GM19455 (cell line): ENCODE data around the gene RTEL1.
"Not testable (repeated sequence)": the region's sequence is repeated elsewhere in the genome, so short reads cannot be mapped to it uniquely, and the experiment has no call there.

Experiments used
- ATAC-seq: cut with Tn5 transposase; IDR thresholded peaks from one replicate; pipeline ENCODE4 v1.9.1; 2021; ENCODE audit not compliant: unreplicated experiment

The RTEL1 gene

DNA sequence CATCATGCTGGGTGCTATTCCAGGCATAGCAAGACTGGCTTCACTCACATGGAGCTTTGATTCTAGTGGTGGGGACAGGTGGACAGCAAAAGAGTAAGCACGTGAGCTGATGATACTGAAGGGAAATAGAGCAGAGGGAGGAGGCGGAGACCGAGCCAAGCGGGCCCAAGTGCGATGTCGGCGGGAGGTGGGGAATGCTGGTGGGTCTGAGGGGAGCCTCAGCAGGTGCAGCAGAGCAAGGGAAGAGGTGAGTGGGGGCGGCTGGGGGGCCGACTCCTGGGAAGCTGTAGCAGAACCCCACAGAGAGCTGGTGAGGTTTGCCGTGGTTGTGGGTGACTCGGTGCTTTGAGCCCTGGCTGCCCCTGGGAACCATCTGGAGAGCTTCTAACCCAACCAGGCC lies 10.2 kb downstream of the RTEL1 start:
- no peak for ATAC-seq

DNA sequence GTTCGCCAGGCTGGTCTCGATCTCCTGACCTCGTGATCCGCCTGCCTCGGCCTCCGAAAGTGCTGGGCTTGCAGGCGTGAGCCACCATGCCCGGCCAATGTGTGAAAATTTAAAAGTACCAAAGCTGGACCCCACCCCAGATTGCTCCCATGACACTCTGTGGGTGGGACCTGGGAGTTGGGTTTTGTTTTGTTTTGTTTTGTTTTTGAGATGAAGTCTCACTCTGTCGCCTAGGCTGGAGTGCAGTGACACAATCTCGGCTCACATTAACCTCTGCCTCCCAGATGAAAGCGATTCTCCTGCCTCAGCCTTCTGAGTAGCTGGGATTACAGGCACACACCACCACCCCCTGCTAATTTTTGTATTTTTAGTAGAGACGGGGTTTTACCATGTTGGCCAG lies 13.6 kb downstream of the RTEL1 start:
- ATAC-seq: not testable (repeated sequence)

DNA sequence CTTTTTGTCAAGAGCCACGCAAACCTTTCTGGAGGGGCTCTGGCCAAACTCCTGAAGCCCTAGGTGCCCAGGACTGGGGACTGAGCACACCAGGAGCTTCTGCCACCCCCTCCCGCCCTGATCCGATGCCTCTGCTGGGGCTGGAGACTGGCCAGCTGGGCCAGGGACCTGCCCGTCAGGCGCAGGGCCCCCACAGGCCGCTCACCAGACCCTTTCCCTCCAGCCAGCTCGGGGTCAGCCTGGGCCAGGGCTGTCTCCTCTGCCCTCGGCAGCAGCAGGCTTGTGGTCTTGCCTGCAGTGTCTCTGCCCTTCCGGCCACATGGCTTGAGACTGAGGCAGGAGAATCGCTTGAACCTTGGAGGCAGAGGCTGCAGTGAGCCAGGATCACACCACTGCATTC lies 14.6 kb downstream of the RTEL1 start:
- no peak for ATAC-seq

DNA sequence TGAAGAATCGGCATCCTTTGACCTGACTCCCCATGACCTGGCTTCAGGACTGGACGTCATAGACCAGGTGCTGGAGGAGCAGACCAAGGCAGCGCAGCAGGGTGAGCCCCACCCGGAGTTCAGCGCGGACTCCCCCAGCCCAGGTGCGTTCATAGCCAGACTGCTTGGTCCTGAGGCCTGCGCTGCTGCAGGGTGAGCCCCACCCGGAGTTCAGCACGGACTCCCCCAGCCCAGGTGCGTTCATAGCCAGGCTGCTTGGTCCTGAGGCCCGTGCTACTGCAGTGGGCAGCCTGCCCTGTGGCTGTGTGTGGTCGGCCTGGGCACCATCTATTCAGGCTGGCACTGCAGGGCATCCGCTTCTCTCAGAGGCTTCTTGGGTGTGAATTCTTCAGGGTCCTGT lies 15.8 kb downstream of the RTEL1 start:
- ATAC-seq: no peak

DNA sequence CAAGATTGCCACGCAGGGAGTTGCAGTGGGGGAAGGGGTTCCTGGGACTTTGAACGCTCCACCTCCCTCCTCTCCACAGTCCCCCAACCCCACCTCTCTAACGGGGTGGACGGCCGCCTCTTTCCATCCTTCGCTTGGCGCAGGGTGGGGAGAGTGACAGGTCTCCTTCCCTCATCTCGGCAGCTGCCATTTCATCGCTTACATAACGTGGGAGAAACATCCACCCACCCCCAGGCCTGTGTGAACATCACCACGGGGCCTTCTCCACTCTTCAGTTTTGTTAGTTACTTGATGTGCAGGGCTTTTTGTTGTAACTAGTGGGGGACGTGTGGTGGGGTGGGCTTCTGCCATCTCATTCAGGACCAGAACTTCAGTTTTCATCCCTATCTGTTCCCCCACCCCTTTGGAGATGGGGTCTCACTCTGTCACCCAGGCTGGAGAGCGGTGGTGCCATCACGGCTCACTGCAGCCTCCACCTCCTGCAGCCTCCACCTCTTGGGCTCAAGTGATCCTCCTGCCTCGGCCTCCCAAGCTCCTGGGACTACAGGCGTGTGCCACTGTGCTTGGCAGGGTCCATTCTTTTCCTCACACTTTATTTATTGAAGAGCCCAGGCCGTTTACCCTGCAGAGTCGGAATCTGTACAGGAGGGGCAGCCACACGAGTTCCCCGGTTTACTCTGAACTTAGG lies 17.7 kb downstream of the RTEL1 start:
- no peak for ATAC-seq

DNA sequence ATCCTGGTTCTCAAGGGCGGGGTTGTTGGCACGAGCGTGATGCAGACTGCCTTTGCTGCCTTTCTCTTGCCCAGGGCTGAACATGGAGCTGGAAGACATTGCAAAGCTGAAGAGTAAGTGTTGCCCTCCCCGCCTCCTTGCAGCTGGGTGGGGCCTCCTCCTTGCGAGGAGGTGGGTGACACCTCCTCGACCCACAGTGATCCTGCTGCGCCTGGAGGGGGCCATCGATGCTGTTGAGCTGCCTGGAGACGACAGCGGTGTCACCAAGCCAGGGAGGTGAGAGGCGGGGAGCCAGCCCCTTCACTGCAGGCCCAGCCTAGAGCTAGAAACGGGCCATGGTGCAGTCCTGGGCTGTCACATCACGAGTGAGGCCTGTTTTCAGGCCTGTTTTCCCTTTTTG lies 20.0 kb downstream of the RTEL1 start:
- no peak for ATAC-seq

DNA sequence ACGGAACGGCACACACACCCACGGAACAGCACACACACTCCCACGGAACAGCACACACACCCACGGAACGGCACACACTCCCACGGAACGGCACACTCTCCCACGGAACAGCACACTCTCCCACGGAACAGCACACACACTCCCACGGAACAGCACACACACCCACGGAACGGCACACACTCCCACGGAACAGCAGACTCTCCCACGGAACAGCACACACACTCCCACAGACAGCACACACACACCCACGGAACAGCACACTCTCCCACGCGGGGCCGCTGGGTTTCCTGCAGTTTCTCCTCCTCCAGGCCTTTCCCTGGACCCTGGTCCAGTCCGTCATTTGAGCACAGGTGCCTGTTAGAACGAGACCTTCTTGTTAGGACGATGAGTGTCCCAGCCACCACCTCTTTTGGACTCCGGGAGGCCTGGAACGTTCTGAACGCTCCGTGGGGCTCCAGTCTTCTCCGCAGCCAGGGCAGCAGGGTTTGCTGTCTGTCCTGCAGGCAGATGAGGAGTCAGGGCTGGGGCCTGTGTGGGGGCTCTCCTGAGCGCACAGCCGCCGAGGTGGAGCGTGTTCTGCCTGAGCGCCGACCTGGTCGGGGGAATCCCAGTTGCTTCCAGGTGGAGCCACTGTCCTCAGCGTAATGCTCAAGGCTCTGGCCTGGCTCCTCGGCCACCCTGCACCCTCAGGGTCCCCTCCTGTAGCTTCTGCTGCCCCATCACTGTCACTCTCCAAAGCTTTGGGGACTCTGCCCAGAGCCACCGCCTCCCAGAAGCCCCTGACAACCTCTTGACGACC lies 20.8 kb downstream of the RTEL1 start:
- ATAC-seq: no peak

DNA sequence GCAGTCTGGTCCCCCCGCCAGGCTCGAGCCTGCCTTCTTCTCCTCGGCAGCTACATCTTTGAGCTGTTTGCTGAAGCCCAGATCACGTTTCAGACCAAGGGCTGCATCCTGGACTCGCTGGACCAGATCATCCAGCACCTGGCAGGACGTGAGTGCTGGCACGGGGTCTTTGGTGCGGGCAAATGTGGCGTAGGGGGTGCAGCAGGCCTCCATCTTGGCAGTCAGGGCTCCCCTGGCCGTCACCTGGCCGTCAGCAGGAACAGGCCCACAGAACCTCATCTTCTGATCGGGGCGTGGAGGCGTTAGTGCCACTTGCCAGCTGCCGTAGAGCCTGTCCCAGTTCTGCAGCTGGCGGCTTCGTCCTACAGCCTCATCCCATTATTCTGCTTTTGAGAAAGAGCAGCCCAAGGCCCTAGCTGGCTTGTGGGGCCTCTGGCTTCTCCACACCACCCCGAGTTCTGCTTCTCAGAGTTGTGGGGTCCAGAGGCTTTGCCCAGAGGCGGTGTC lies 21.7 kb downstream of the RTEL1 start:
- ATAC-seq: no peak

DNA sequence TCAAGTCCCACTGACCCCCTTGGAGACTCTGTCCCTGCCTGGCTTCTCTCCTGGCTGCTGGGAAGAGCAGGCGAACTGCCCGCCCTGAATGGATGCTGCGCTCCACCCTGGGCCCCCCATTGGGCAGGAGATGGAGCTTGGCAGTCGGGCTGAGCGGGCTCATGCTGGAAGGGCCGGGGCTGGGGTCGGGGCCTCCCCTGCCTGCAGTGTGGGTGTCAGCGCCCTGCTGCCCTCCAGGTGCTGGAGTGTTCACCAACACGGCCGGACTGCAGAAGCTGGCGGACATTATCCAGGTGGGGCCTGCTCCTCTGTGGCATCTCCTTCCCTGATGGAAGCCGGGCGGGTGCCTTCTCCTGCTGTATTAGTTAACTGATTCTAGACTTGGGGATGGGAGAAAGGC lies 22.3 kb downstream of the RTEL1 start:
- ATAC-seq: no peak

DNA sequence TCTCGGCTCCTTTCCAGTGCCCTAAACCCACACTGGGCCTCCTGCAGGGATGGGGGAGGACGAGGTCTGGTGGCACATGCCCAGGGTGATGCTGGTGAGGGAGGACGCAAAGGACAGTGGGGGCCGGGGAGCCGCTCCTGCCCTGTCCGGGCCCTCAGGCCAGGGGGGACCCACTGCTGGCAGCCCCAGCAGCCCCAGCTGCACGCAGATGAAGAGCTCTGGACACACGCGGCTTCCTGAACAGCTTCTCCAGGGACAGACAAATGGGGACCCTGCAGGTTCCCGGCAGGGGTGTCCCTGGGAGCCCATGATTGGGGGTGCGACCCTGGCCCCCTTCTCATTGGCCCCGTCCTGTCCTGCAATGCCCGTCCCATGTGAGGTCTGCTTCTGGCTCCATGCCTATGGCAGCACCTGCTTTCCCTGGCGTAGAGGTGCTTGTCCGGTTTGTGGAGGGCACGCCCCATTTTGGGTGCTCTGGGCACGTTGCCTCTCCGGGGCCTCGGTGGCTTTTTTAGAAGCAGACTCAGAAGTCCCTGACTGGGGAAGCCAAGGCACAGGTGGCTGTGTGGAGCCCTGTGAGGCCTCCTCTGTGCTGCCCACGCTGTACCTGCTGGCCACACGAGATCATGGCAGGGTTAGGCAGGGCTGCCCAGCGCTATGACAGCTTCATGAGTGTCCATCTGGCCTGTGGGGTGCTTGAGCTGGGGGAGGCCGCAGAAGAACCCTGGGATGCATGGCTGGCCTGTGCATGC lies 22.9 kb downstream of the RTEL1 start:
- ATAC-seq: no peak

DNA sequence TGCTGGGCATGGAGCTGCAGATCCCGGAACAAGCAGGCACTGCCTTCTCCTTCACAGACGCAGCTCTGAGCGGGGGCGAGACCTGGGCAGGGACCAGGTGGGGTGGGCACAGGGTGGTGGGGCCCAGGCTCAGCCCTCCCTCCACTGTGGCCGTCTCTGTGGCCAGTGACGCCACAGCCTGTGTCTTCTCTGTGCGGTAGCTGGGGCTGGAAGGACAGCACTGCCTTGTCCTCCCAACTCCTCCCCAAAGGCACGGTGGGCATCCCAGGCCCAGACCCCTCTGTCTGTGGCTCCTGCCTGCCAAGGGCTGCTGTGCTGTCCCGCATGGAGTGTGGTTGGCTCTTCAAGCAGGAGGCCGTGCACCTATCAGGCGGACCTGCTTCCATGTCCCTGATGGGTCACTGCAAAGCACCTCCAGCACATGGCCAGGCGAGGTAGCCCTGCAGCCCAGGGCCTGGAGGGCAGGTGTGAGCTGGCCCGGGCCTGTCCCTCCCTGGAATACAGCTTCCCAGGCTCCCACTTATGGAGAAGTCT lies 23.6 kb downstream of the RTEL1 start:
- no peak for ATAC-seq

DNA sequence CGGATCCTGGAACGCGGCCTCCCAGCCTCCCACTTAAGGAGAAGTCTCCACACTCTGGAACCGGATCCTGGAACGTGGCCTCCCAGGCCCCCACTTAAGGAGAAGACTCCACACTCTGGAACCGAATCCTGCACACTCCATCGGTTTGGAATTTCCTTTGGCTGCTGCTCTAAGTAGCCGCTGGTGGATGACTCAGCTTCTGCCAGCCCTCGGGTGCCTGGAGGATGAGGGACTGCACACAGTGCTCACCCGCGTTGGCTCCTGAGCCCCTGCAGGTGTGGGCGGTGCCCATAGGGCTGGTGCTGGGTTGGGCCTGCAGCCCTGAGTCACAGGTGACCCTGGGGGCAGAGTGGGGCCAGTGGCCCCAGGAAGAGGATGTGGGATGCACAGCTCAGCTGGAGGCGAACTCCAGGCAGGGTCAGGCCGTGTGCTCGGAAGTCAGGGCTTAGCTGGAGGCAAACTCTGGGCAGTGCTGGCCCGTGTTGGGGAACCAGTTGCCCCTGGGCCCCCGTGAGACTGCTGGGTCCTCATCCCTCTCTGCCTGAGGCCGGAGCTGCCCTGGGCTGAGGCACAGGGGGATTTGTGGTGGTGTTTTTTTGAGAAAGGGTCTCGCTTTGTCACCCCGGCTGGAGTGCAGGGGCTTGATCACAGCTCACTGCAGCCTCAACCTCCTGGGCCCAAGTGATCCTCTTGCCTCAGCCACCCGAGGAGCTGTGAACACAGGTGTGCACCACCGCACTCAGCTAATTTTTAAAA lies 24.4 kb downstream of the RTEL1 start:
- ATAC-seq: no peak

DNA sequence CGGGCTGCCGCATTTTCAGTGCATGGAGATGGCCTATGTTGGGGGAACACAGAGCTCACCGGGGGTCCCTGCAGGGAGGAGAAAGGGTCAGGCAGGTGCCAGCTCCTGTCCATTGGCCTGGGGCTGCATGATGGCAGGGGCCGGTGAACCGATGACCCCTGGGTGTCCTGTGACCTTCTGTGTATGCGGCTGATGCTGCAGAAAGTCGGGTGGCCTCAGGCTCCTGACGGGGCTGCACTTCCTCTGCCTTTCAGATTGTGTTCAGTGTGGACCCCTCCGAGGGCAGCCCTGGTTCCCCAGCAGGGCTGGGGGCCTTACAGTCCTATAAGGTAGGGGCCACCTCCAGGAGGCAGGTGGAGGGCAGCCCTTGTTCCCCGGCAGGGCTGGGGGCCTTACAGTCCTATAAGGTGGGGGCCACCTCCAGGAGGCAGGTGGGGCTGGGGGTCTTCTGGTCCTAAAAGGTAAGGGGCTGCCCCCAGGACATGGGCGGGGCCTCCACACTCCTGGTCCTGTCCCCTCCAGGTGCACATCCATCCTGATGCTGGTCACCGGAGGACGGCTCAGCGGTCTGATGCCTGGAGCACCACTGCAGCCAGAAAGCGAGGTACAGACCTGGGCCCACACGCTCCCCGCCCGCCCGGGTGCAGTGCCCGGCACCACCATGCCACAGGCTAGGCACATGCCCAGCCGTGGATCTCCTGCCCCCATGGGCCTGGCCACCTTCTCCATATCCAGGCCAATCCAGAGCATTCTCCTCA lies 27.3 kb downstream of the RTEL1 start:
- ATAC-seq: no peak

DNA sequence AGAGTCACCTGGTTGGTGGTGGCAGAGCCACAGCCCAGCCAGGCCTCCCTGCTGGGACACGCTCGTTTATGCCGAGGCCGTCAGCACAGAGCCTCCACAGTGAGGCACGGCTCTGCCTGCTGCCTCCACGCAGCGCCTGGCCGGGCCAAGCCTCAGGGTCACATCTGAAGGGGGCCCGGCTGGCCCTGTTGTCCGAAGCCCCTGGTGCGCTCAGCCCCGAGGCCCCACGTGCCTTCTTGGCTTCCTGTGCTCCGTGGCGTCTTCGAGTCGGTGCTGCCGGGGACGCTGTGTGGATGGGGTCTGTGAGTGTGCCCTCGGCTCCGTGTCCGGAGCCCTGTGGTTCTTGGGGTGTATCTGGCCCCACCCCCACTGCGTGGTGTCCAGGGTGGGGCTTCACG lies 28.0 kb downstream of the RTEL1 start:
- no peak for ATAC-seq

DNA sequence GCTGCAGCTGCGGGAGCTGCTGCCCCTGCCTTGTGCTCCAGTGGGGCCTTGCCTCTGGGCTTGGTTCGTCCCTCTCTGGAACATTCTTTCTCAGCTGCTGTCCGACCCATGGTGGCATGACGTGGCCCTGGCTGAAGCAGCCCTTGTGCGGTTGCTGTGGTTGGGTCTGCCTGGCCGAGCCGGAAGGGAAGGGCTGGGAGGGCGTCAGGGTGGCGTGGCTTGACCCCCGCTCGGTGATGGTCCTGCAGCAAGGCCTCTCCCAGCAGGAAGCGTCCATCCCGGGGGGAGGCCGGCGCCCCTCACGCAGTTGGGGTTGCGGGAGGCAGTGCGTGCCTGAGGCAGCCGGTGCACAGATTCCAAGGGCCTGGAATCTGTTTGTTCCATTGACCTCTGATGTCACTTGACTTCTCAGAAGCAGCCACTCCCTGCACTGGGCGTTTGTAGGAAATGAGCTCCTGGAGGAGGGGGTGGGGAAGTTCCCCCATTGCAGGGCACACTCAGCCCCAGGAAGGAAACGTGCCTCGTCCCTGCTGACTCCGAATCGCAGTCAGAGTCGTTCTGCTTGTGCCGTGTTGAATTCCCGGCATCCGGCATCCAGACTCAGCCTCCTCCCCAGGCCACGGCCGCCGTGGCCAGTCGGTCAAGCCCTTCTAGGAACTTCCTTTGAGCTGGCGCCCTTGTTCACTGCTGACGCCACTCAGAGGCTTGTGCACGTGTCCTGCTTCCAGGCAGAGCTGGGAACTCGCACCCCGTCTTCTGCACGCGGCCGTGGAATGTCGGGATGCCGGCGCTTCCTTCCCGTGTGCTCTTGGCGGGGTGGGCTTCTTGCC lies 28.6 kb downstream of the RTEL1 start:
- no peak for ATAC-seq

DNA sequence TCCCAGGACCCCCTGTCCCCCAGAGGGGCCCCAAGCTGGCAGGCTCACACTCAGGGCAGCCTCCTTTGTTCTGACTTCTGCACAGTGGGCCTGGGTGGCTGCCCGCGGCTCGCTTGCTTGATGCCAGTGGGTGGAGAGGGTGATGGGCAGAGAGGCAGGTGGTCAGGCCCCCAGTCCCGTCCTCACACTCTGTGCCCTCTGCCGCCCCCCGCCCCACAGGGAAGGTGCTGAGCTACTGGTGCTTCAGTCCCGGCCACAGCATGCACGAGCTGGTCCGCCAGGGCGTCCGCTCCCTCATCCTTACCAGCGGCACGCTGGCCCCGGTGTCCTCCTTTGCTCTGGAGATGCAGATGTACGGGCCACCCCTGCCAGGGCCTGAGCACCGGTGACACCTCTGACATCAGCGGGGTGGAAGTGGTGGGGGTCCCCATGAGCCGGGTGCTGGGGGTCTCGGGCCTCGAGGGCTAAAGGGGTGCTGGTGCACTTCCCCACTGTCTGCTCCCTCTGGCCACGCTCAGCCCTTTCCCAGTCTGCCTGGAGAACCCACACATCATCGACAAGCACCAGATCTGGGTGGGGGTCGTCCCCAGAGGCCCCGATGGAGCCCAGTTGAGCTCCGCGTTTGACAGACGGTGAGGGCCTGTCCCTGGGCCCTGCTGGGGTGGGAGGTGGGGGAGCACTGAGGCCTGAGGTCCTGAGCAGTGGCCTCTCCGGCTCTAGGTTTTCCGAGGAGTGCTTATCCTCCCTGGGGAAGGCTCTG lies 29.5 kb downstream of the RTEL1 start:
- ATAC-seq: no peak

DNA sequence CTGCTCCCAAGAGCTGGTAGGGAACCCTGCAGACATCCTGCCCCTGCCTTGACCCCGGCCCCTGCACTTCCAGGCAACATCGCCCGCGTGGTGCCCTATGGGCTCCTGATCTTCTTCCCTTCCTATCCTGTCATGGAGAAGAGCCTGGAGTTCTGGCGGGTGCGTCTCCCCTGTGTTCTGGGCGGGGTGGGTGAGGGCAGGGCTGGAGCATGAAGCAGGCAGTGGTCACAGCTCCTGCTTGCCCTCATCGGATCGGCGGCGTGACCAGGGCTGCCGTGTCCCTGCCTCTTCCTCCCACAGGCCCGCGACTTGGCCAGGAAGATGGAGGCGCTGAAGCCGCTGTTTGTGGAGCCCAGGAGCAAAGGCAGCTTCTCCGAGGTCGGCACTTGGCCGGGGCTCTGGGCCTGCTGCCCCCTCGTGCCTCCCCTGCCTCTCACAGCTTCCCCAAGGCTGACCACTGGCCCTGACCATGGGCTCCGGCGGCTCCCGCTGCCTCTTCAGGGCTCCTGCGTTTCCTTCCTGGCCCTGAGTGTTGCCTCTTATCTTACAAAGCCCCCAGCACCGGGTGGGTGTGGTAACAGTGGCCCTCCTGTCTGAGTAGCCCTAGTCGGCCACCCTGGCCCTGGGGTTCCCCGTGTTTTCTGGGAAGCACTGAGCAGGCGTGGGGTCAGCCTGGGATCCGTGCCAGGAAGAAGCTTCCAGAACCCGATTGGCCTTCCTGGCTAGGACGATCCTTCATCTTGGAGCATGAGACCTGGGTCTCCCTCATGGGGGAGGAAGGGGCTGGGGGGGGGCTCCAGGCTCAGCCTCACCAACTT lies 30.3 kb downstream of the RTEL1 start:
- ATAC-seq: no peak
